ENCODE results near the gene NOC4L.

NOC4L gene

DNA sequence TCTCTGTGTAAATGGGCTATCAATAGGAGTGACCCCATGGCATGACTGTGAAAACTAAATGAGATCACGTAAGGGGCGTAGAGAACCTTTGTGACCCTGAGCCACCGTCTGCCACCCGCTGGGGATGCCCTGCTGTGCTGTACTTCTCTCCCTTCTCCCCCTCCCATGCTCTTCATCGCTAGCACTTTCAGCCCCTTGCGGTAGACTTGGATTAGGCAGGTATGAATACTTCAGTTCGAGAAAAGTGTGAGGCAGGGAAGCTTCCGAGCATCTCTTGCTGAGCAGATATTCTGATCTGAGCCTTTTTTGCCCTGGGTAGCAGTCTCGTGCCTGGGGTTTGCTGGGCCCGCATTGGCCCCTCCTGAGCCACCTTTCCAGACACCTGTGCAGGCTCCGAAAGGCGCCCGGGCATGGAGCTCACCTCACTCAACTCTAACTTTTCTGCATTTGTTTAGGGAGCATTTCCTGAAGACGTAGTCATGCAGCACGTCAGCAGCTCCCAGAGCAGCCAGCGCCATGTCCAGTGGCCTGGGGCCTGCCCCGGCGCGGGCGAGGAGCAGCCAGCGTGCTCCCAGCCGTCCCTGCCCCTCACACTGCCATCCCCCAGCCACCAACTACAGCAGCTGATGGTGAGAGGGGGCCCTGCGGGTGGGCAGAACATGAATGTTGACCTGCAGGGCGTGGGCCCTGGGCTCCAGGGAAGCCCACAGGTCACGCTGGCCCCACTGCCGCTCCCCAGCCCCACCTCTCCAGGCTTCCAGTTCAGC lies 40.5 kb upstream of the NOC4L start:
- Histone ChIP-seq H3K4me3 (replicated peaks; ENCODE audit: low read depth, low read length) (no peak overlapping the region), H3K36me3 (ENCODE audit: control insufficient read depth, insufficient read depth, low read length) (peaks cover 3% of the 10 kb centered on the region), H3K27me3 (replicated peaks; ENCODE audit: control insufficient read depth, insufficient read depth, low read length) (no peaks in the 10 kb centered on the region)
- TF ChIP-seq, protein P1, sequence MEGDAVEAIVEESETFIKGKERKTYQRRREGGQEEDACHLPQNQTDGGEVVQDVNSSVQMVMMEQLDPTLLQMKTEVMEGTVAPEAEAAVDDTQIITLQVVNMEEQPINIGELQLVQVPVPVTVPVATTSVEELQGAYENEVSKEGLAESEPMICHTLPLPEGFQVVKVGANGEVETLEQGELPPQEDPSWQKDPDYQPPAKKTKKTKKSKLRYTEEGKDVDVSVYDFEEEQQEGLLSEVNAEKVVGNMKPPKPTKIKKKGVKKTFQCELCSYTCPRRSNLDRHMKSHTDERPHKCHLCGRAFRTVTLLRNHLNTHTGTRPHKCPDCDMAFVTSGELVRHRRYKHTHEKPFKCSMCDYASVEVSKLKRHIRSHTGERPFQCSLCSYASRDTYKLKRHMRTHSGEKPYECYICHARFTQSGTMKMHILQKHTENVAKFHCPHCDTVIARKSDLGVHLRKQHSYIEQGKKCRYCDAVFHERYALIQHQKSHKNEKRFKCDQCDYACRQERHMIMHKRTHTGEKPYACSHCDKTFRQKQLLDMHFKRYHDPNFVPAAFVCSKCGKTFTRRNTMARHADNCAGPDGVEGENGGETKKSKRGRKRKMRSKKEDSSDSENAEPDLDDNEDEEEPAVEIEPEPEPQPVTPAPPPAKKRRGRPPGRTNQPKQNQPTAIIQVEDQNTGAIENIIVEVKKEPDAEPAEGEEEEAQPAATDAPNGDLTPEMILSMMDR (IDR thresholded peaks at IDR 0.05; ENCODE audit: insufficient read depth, low read length, poor library complexity, severe bottlenecking): no peak
- no peak for DNase-seq (ENCODE audit: extremely low read depth, insufficient read length)

DNA sequence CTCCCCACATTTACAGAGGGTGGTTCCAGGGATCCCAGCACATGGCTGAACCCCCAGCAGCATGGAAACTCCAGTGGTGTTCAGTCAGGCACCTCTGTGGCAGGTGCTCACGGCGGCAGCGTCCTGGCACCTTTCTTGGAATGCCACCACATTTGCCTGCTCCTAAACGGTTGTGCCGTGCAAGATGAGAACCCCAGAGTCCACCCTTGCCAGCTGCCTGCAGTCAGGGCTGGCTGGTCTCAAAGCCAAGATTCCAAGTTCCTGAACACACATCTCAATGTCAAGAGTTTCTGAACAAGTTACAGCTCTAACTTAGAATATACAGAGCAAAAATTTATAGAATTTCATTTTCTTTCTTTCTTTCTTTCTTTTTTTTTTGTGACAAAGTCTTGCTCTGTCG lies 38.8 kb upstream of the NOC4L start:
- TF ChIP-seq, protein P1 (IDR thresholded peaks at IDR 0.05; ENCODE audit: insufficient read depth, low read length, poor library complexity, severe bottlenecking): no peak
- H3K36me3 ChIP-seq (ENCODE audit: control insufficient read depth, insufficient read depth, low read length): peaks cover 5% of the 10 kb centered on the region
- no peak overlapping the region for H3K4me3 ChIP-seq (replicated peaks; ENCODE audit: low read depth, low read length)
- no peaks in the 10 kb centered on the region for H3K27me3 ChIP-seq (replicated peaks; ENCODE audit: control insufficient read depth, insufficient read depth, low read length)
- no peak for DNase-seq (ENCODE audit: extremely low read depth, insufficient read length)

DNA sequence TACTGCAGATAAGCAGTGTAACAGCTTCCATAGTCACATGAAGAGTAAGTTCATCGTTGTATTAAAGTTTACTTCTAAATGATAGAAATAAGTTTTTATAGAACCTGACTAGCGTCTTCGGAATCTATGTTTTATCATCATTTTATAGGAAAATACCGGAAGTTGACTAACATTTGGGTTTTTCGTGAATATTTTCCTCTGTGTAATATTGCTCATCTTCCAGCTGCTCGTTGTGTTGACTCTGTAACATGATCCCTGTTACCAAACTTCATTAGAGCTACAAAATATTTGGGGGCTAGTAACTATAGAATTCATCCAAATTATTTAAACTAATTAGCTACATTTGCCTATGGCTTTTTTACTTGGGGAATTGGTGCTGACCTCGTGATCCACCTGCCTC lies 37.3 kb upstream of the NOC4L start:
- TF ChIP-seq, protein P1 (IDR thresholded peaks at IDR 0.05; ENCODE audit: insufficient read depth, low read length, poor library complexity, severe bottlenecking): no peak
- DNase-seq (ENCODE audit: extremely low read depth, insufficient read length): no peak
- Histone ChIP-seq H3K27me3 (replicated peaks; ENCODE audit: control insufficient read depth, insufficient read depth, low read length) (no peaks in the 10 kb centered on the region), H3K4me3 (replicated peaks; ENCODE audit: low read depth, low read length) (no peak overlapping the region), H3K36me3 (ENCODE audit: control insufficient read depth, insufficient read depth, low read length) (peaks cover 11% of the 10 kb centered on the region)

DNA sequence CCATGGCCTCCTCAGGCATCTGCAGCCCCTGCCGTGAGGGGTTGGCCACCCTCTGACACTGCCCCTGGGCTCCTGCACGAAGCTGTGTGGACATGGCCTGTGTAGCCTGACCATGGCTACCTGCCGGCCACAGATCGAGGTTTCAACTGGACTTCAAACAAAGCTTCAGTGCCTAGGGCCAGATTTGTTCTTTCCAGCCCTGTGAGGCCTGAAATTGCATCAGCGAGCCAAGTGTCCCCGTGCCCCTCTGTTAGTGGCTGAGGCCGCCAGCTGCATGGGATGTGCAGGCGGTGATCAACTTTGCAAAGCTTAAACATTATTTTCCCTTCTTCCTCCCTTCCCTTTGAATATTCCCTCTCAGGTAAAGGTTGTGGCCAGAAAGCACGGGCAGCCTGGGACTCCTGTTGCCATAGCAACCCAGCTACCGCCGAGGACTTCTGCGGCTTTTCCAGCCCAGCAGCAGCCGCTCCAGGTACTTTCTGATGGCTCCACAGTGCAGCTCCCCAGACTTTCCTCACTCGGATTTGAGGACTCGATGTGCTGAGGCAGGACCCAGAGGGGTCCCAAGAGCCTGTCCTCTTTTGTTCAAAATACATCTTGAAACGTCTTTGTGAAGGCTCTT lies 35.9 kb upstream of the NOC4L start:
- H3K4me3 ChIP-seq (replicated peaks; ENCODE audit: low read depth, low read length): no peak overlapping the region
- H3K27me3 ChIP-seq (replicated peaks; ENCODE audit: control insufficient read depth, insufficient read depth, low read length): no peaks in the 10 kb centered on the region
- H3K36me3 ChIP-seq (ENCODE audit: control insufficient read depth, insufficient read depth, low read length): peaks cover 12% of the 10 kb centered on the region
- TF ChIP-seq, protein P1 (IDR thresholded peaks at IDR 0.05; ENCODE audit: insufficient read depth, low read length, poor library complexity, severe bottlenecking): no peak
- DNase-seq (ENCODE audit: extremely low read depth, insufficient read length): no peak

DNA sequence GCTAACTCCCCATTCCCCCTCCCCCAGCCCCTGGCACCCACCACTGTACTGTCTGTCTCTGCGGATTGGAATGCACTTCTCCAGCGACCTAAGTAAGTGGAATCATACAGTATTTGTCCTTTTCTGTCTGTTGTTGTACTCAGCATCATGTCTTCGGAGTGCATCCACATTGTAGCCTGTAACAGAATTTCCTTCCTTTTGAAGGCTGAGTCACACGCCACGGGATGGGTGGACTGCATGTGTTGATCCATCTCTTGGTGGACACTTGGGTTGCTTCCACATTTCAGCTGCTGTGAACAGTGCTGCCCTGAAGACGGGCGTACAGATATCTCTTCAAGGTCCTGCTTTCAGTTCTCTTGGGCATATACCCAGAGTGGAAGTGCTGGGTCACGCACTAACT lies 34.5 kb upstream of the NOC4L start:
- H3K27me3 ChIP-seq (replicated peaks; ENCODE audit: control insufficient read depth, insufficient read depth, low read length): no peaks in the 10 kb centered on the region
- H3K4me3 ChIP-seq (replicated peaks; ENCODE audit: low read depth, low read length): no peak overlapping the region
- DNase-seq (ENCODE audit: extremely low read depth, insufficient read length): no peak
- H3K36me3 ChIP-seq (ENCODE audit: control insufficient read depth, insufficient read depth, low read length): peaks cover 16% of the 10 kb centered on the region
- TF ChIP-seq, protein P1 (IDR thresholded peaks at IDR 0.05; ENCODE audit: insufficient read depth, low read length, poor library complexity, severe bottlenecking): no peak
